HEK293 (cell line): ENCODE results near the gene SP5.

Experiments used
- REST ChIP-seq: fragments of 450-650 bp; formaldehyde crosslinking; IDR thresholded peaks from 2 replicates; pipeline ENCODE4 v1.5.1; 2016; ENCODE audit warnings: missing biosample characterization, missing genetic modification characterization
- ZNF239 ChIP-seq: fragments of 450-650 bp; formaldehyde crosslinking; IDR thresholded peaks from 2 replicates; pipeline ENCODE4 v1.5.1; 2016; ENCODE audit warnings: missing biosample characterization, missing genetic modification characterization

- TF ChIP-seq REST (tag by site-specific recombination) (no peak), ZNF239 (no peak)
These were observed 6.5 kb downstream of the SP5 start for GRCh38 chr2:170721678-170722077.
